K562 (cell line): ENCODE measurements around the gene HPD. TPM values are rescaled to one million over a fixed set of nuclear protein-coding genes. Genes with fewer than 3 reads are reported as not detected.

Source experiments
- AFF4 ChIP-seq: sonication (generic); formaldehyde crosslinking; IDR thresholded peaks from 2 replicates; pipeline ENCODE4 v1.8.0; 2023; ENCODE audit warnings: mild to moderate bottlenecking, missing genetic modification reagents
- ATF3 ChIP-seq, 2 experiments: fragments of 450-650 bp in 1 of 2; sonication (generic) in 1 of 2; formaldehyde crosslinking in 1 of 2; IDR thresholded peaks in 1 of 2; conservative IDR thresholded peaks in 1 of 2; 2 replicates each; pipeline versions ENCODE4 v1.6.1 to v1.8.1; 2016 to 2023; ENCODE audit warnings: mild to moderate bottlenecking in 2 of 2, moderate library complexity in 2 of 2, inconsistent platforms in 1 of 2, missing genetic modification reagents in 1 of 2
- ATF7 ChIP-seq: fragments of 450-650 bp; IDR thresholded peaks from 2 replicates; pipeline ENCODE4 v1.7.1; 2014; ENCODE audit warnings: mild to moderate bottlenecking, moderate library complexity
- BACH1 ChIP-seq: fragments of 200-800 bp; sonication (Bioruptor generic); IDR thresholded peaks from 2 replicates; pipeline ENCODE4 v1.6.1; 2016; ENCODE audit warnings: missing genetic modification characterization, missing compliant biosample characterization
- C11orf30 ChIP-seq: fragments of 450-650 bp; IDR thresholded peaks from 2 replicates; pipeline ENCODE4 v1.6.1; 2016; ENCODE audit warnings: low read depth, mild to moderate bottlenecking
- EGR1 ChIP-seq: fragments of 450-650 bp; conservative IDR thresholded peaks from 2 replicates; pipeline ENCODE4 v1.6.1; 2017; ENCODE audit warnings: mild to moderate bottlenecking
- ELF1 ChIP-seq: fragments of 200-800 bp; sonication (Bioruptor generic); IDR thresholded peaks from 2 replicates; pipeline ENCODE4 v1.6.1; 2016; ENCODE audit warnings: missing genetic modification characterization, missing compliant biosample characterization
- JUNB ChIP-seq: fragments of 450-650 bp; formaldehyde crosslinking; conservative IDR thresholded peaks from 2 replicates; pipeline ENCODE4 v1.4.0; 2020; ENCODE audit warnings: mild to moderate bottlenecking
- KDM5B ChIP-seq: fragments of 200-600 bp; sonication (generic); IDR thresholded peaks from 2 replicates; pipeline ENCODE4 v1.6.1; 2012; ENCODE audit warnings: low read depth, mild to moderate bottlenecking, moderate library complexity, low read length, control low read depth, inconsistent platforms; ENCODE audit not compliant: insufficient replicate concordance
- KLF16 ChIP-seq: IDR thresholded peaks from 2 replicates; pipeline ENCODE4 v1.6.1; 2016; ENCODE audit warnings: antibody characterized with exemption
- MTA3 ChIP-seq: fragments of 450-650 bp; formaldehyde crosslinking; IDR thresholded peaks from 2 replicates; pipeline ENCODE4 v1.6.1; 2017; ENCODE audit warnings: mild to moderate bottlenecking, borderline replicate concordance
- PRPF4 ChIP-seq: fragments of 200-400 bp; formaldehyde crosslinking; IDR thresholded peaks from one replicate; pipeline ENCODE4 v1.6.1; 2017; ENCODE audit warnings: low read length, low read depth, mild to moderate bottlenecking; ENCODE audit not compliant: insufficient read depth, poor library complexity, severe bottlenecking
- STAT6 ChIP-seq: sonication (generic); formaldehyde crosslinking; IDR thresholded peaks from 2 replicates; pipeline ENCODE4 v1.8.1; 2023; ENCODE audit warnings: mild to moderate bottlenecking, missing genetic modification reagents
- ZC3H11A ChIP-seq: IDR thresholded peaks from 2 replicates; pipeline ENCODE4 v1.6.1; 2012; ENCODE audit warnings: low read depth, low read length, improper control_type of control experiment
- ZFPM2 ChIP-seq: fragments of 250-450 bp; sonication (Bioruptor Pico); IDR thresholded peaks from 2 replicates; pipeline ENCODE4 v1.5.1; 2022; ENCODE audit warnings: mild to moderate bottlenecking
- ZNF217 ChIP-seq: sonication (generic); formaldehyde crosslinking; IDR thresholded peaks from 2 replicates; pipeline ENCODE4 v1.8.0; 2022; ENCODE audit warnings: mild to moderate bottlenecking, missing genetic modification reagents
- ZNF384 ChIP-seq: IDR thresholded peaks from 2 replicates; pipeline ENCODE4 v1.6.1; 2012; ENCODE audit warnings: low read depth, low read length, improper control_type of control experiment
- ZNF431 ChIP-seq: sonication (generic); formaldehyde crosslinking; IDR thresholded peaks from 2 replicates; pipeline ENCODE4 v1.8.0; 2022; ENCODE audit warnings: mild to moderate bottlenecking, missing genetic modification reagents
- ZNF583 ChIP-seq: fragments of 250-450 bp; sonication (Bioruptor Pico); IDR thresholded peaks from 2 replicates; pipeline ENCODE4 v1.4.0; 2020
- ZNF586 ChIP-seq: fragments of 450-650 bp; formaldehyde crosslinking; conservative IDR thresholded peaks from 2 replicates; pipeline ENCODE4 v1.4.0; 2020; ENCODE audit warnings: mild to moderate bottlenecking, moderate library complexity
- polyA plus RNA-seq, 8 experiments: library from polyadenylated mRNA; depleted of rRNA in 4 of 8; stranded (reverse) in 5 of 8; unstranded in 3 of 8; fragments of >200 nt; fragmentation: Nextera tagmentation in 2 of 8; fragmentation: Illumina TruSeq in 1 of 8; extraction: Ambion mirVana in 2 of 8; extraction: Trizol in 1 of 8; gene quantifications; 2 replicates each; pipeline versions ENCODE4 v1.2.1 to v1.2.3, GENCODE V29; 2011 to 2014; ENCODE audit warnings: inconsistent platforms in 1 of 8, missing spikeins in 1 of 8
- total RNA-seq, 7 experiments: library from RNA; depleted of rRNA in 6 of 7; stranded (reverse); fragments of >200 nt in 6 of 7; fragmentation: Illumina TruSeq in 2 of 7; extraction: Trizol in 2 of 7; gene quantifications; 2 replicates each; pipeline versions ENCODE4 v1.2.1 to v1.2.3, GENCODE V29; 2011 to 2021; ENCODE audit warnings: low replicate concordance in 1 of 7

The HPD gene
- total and polyA plus RNA-seq, 9 of the 15 experiments (the other 6 are each of a cell fraction or from before 2014, with no cell fraction given) = 0.06 to 0.29 (median 0.07) TPM; not detected in 4

- TF ChIP-seq ZFPM2 (CRISPR knock-in tag) = no peak
- 0 out of 2 replicates have a peak, but pooled peaks have one; percentile 15 for TF ChIP-seq EGR1
- no peak for TF ChIP-seq JUNB (CRISPR knock-in tag)
- no peak; the same call in 1 of the 2 replicates for TF ChIP-seq AFF4 (CRISPR knock-in tag)
- TF ChIP-seq ATF7 = peak; percentile 21; the same call in 1 of the 2 replicates
- no peak for TF ChIP-seq ZNF586 (CRISPR knock-in tag)
- no peak for TF ChIP-seq KLF16
- peak; percentile 62; the same call in 1 of the 2 replicates for TF ChIP-seq MTA3
- TF ChIP-seq ZNF384 = no peak
- no peak for TF ChIP-seq STAT6 (CRISPR knock-in tag)
- no peak for TF ChIP-seq ATF3 (IDR thresholded peaks at IDR 0.05)
- TF ChIP-seq ATF3 (CRISPR knock-in tag; conservative IDR thresholded peaks at IDR 0.05) = no peak
- TF ChIP-seq ZNF431 (CRISPR knock-in tag) = no peak
- no peak for TF ChIP-seq ELF1 (tag)
- no peak for TF ChIP-seq ZC3H11A
- peak; percentile 49 for TF ChIP-seq KDM5B
- TF ChIP-seq PRPF4 = no peak
- TF ChIP-seq ZNF583 (CRISPR knock-in tag) = 0 out of 2 replicates have a peak, but pooled peaks have one; percentile 67
- peak; percentile 92 for TF ChIP-seq C11orf30
- TF ChIP-seq ZNF217 = no peak
- peak; percentile 63; the same call in 1 of the 2 replicates for TF ChIP-seq BACH1 (tag)
These were observed 57.7 kb downstream of the HPD start (continued) for GRCh38 chr12:121800694-121801594.
